Activated CD4-positive, alpha-beta T cell treated with anti-CD3 and anti-CD28 coated beads for 36 hours (primary cell): Measurements from ENCODE around the gene TMEM213. TPM values are rescaled to one million over a fixed set of nuclear protein-coding genes. Genes with fewer than 3 reads are reported as not detected.

ENCODE experiments used
- ATAC-seq: fragments of 200-7000 bp; cut with Tn5 transposase; one replicate; pipeline ENCODE4 v1.10.0; 2021; ENCODE audit warnings: mild to moderate bottlenecking, moderate library complexity
- CTCF ChIA-PET: fragments of 350-600 bp; sonication (Branson Sonifier 250); formaldehyde crosslinking; loops from one replicate; lab custom pipeline; 2021; ENCODE audit warnings: antibody characterized with exemption; lab: Charles Lee
- POLR2A ChIA-PET: fragments of 350-600 bp; sonication (Branson Sonifier 250); formaldehyde crosslinking; loops from one replicate; lab custom pipeline; 2021; ENCODE audit warnings: antibody characterized with exemption, inconsistent platforms; lab: Charles Lee
- DNase-seq: peaks from one replicate; pipeline ENCODE4 v3.0.0-alpha.2; 2020
- H3K27ac Mint-ChIP-seq: one replicate; pipeline ENCODE4 v1.8.0; 2021; ENCODE audit warnings: mixed read lengths
- H3K27me3 Mint-ChIP-seq: one replicate; pipeline ENCODE4 v1.8.0; 2021; ENCODE audit warnings: mixed read lengths
- H3K36me3 Mint-ChIP-seq: one replicate; pipeline ENCODE4 v1.8.0; 2021; ENCODE audit warnings: low read depth, mixed read lengths
- H3K4me1 Mint-ChIP-seq: one replicate; pipeline ENCODE4 v1.8.0; 2021; ENCODE audit warnings: mixed read lengths
- H3K4me3 Mint-ChIP-seq: one replicate; pipeline ENCODE4 v1.8.0; 2021; ENCODE audit warnings: mild to moderate bottlenecking, moderate library complexity, mixed read lengths
- H3K9me3 Mint-ChIP-seq: one replicate; pipeline ENCODE4 v1.8.0; 2021; ENCODE audit warnings: low read depth, mixed read lengths
- intact Hi-C, 2 experiments: fragments of 100-400 bp; cut with DNase I in 1 of 2; cut with micrococcal nuclease in 1 of 2; formaldehyde crosslinking; loops; one replicate each; pipeline versions ENCODE4 v1.14.2 to v1.15.1; 2022 to 2024; cut with DNase I, micrococcal nuclease
- total RNA-seq, 2 experiments: library from RNA; stranded (reverse); gene quantifications; one replicate each; pipeline ENCODE4 v1.2.3, GENCODE V29; 2021

TMEM213 gene
- total RNA-seq, 2 experiments from 2014 or later: not detected

- intact Hi-C loops: loop anchor here (1.0 to 5.0 kb wide), 3 partner anchors 128 to 705 kb away; no protein-coding TSS in a partner anchor
- Mint-ChIP-seq H3K36me3 (no peaks in the 10 kb centered on the region), H3K27me3 (no peaks in the 10 kb centered on the region), H3K4me1 (peaks cover 16% of the 10 kb centered on the region), H3K27ac (no peak overlapping the region), H3K9me3 (no peaks in the 10 kb centered on the region), H3K4me3 (no peak overlapping the region)
- peak; percentile 84 for ATAC-seq
- ChIA-PET CTCF (interaction anchor here (0.6 kb wide), 1 partner anchor 931 kb away, joined by 4 read pairs; no protein-coding TSS in a partner anchor), POLR2A (no interaction called here)
- DNase-seq: peak; percentile 66
Observed at GRCh38 chr7:138865843-138866242, 68.0 kb downstream of the TMEM213 start.

GRCh38 chr7:138866353-138866752 lies 68.6 kb downstream of the TMEM213 start:
- H3K9me3 Mint-ChIP-seq: no peaks in the 10 kb centered on the region
- H3K27me3 Mint-ChIP-seq: no peaks in the 10 kb centered on the region
- no peaks in the 10 kb centered on the region for H3K36me3 Mint-ChIP-seq
- H3K4me3 Mint-ChIP-seq: no peak overlapping the region
- DNase-seq (no peak), ATAC-seq (no peak)
- ChIA-PET CTCF (no interaction called here), POLR2A (no interaction called here)
- peaks cover 16% of the 10 kb centered on the region for H3K4me1 Mint-ChIP-seq
- H3K27ac Mint-ChIP-seq: no peak overlapping the region
- intact Hi-C loops: loop anchor here (1.0 to 5.0 kb wide), 3 partner anchors 128 to 705 kb away; no protein-coding TSS in a partner anchor

GRCh38 chr7:138867744-138868143 lies 70.0 kb downstream of the TMEM213 start:
- ATAC-seq (no peak), DNase-seq (no peak)
- POLR2A ChIA-PET: no interaction called here
- no peaks in the 10 kb centered on the region for H3K36me3 Mint-ChIP-seq
- intact Hi-C loops: loop anchor here in 1 of 2 experiments (5.0 kb wide), 1 partner anchor 200 kb away; no protein-coding TSS in a partner anchor
- CTCF ChIA-PET: no interaction called here
- peaks cover 16% of the 10 kb centered on the region for H3K4me1 Mint-ChIP-seq
- H3K27ac Mint-ChIP-seq: no peak overlapping the region
- no peaks in the 10 kb centered on the region for H3K27me3 Mint-ChIP-seq
- H3K4me3 Mint-ChIP-seq: no peak overlapping the region
- no peaks in the 10 kb centered on the region for H3K9me3 Mint-ChIP-seq

GRCh38 chr7:138868711-138869110 lies 70.9 kb downstream of the TMEM213 start:
- no peaks in the 10 kb centered on the region for H3K27me3 Mint-ChIP-seq
- no peak for DNase-seq
- no peak overlapping the region for H3K27ac Mint-ChIP-seq
- no peaks in the 10 kb centered on the region for H3K36me3 Mint-ChIP-seq
- POLR2A ChIA-PET: interaction anchor here (0.6 kb wide), 1 partner anchor 93 kb away, joined by 3 read pairs; no protein-coding TSS in a partner anchor
- no peak overlapping the region for H3K4me3 Mint-ChIP-seq
- CTCF ChIA-PET: no interaction called here
- ATAC-seq: no peak
- peaks cover 16% of the 10 kb centered on the region for H3K4me1 Mint-ChIP-seq
- intact Hi-C loops: loop anchor here in 1 of 2 experiments (5.0 kb wide), 1 partner anchor 201 kb away; no protein-coding TSS in a partner anchor
- H3K9me3 Mint-ChIP-seq: no peaks in the 10 kb centered on the region

GRCh38 chr7:138869353-138869752 lies 71.6 kb downstream of the TMEM213 start:
- H3K4me1 Mint-ChIP-seq: peaks cover 18% of the 10 kb centered on the region
- no peak overlapping the region for H3K4me3 Mint-ChIP-seq
- no peak overlapping the region for H3K27ac Mint-ChIP-seq
- ChIA-PET CTCF (interaction anchor here (1.1 kb wide), 1 partner anchor 8 kb away, joined by 3 read pairs; no protein-coding TSS in a partner anchor), POLR2A (interaction anchor here (0.6 kb wide), 1 partner anchor 93 kb away, joined by 3 read pairs; no protein-coding TSS in a partner anchor)
- no peaks in the 10 kb centered on the region for H3K9me3 Mint-ChIP-seq
- no peak for DNase-seq
- intact Hi-C loops: loop anchor here in 1 of 2 experiments (5.0 kb wide), 1 partner anchor 202 kb away; no protein-coding TSS in a partner anchor
- ATAC-seq: no peak
- no peaks in the 10 kb centered on the region for H3K27me3 Mint-ChIP-seq
- H3K36me3 Mint-ChIP-seq: no peaks in the 10 kb centered on the region

- DNase-seq (no peak), ATAC-seq (no peak)
- Mint-ChIP-seq H3K4me3 (no peak overlapping the region), H3K27ac (no peak overlapping the region), H3K27me3 (no peaks in the 10 kb centered on the region), H3K9me3 (no peaks in the 10 kb centered on the region), H3K36me3 (no peaks in the 10 kb centered on the region), H3K4me1 (peaks cover 13% of the 10 kb centered on the region)
- CTCF ChIA-PET: interaction anchor here (0.5 to 1.4 kb wide), 7 partner anchors 15 to 764 kb away, joined by 3 to 4 read pairs (median 3); no protein-coding TSS in a partner anchor
- POLR2A ChIA-PET: no interaction called here
- intact Hi-C loops: no loop called here
Observed at GRCh38 chr7:138871065-138871813, 73.4 kb downstream of the TMEM213 start.

- DNase-seq (no peak), ATAC-seq (no peak)
- Mint-ChIP-seq H3K9me3 (no peaks in the 10 kb centered on the region), H3K27ac (no peak overlapping the region), H3K4me3 (no peak overlapping the region), H3K4me1 (peaks cover 18% of the 10 kb centered on the region), H3K36me3 (no peaks in the 10 kb centered on the region), H3K27me3 (no peaks in the 10 kb centered on the region)
- ChIA-PET CTCF (interaction anchor here (1.1 to 1.4 kb wide), 3 partner anchors 15 to 133 kb away, joined by 3 to 4 read pairs (median 3); no protein-coding TSS in a partner anchor), POLR2A (no interaction called here)
- intact Hi-C loops: no loop called here
Observed at GRCh38 chr7:138871814-138872090, 74.0 kb downstream of the TMEM213 start.

- Mint-ChIP-seq H3K4me3 (no peak overlapping the region), H3K27ac (no peak overlapping the region), H3K27me3 (no peaks in the 10 kb centered on the region), H3K9me3 (no peaks in the 10 kb centered on the region), H3K36me3 (no peaks in the 10 kb centered on the region), H3K4me1 (peaks cover 19% of the 10 kb centered on the region)
- ChIA-PET CTCF (interaction anchor here (1.1 to 1.4 kb wide), 3 partner anchors 14 to 134 kb away, joined by 3 to 4 read pairs (median 3); no protein-coding TSS in a partner anchor), POLR2A (interaction anchor here (0.7 kb wide), 1 partner anchor 304 kb away, joined by 7 read pairs; no protein-coding TSS in a partner anchor)
- ATAC-seq (no peak), DNase-seq (no peak)
- intact Hi-C loops: no loop called here
Observed at GRCh38 chr7:138872576-138872975, 74.8 kb downstream of the TMEM213 start.

- ChIA-PET POLR2A (no interaction called here), CTCF (no interaction called here)
- Mint-ChIP-seq H3K27me3 (no peaks in the 10 kb centered on the region), H3K9me3 (no peaks in the 10 kb centered on the region), H3K4me1 (peaks cover 22% of the 10 kb centered on the region), H3K36me3 (no peaks in the 10 kb centered on the region), H3K27ac (no peak overlapping the region), H3K4me3 (no peak overlapping the region)
- no peak for ATAC-seq
- intact Hi-C loops: no loop called here
- no peak for DNase-seq
Observed at GRCh38 chr7:138873220-138873892, 75.6 kb downstream of the TMEM213 start.

GRCh38 chr7:138875794-138876193 lies 78.0 kb downstream of the TMEM213 start:
- H3K4me1 Mint-ChIP-seq: peaks cover 22% of the 10 kb centered on the region
- no peaks in the 10 kb centered on the region for H3K27me3 Mint-ChIP-seq
- H3K9me3 Mint-ChIP-seq: no peaks in the 10 kb centered on the region
- H3K36me3 Mint-ChIP-seq: no peaks in the 10 kb centered on the region
- ATAC-seq (peak; percentile 98), DNase-seq (peak; percentile 80)
- ChIA-PET CTCF (interaction anchor here (1.1 to 3.2 kb wide), 2 partner anchors 10 to 28 kb away, joined by 3 to 30 read pairs; no protein-coding TSS in a partner anchor), POLR2A (interaction anchor here (0.7 kb wide), 1 partner anchor 883 kb away, joined by 4 read pairs; no protein-coding TSS in a partner anchor)
- intact Hi-C loops: loop anchor here (1.0 to 5.0 kb wide), 4 partner anchors 123 to 413 kb away; partner anchors contain the start of gene TRIM24 (in 1 of the 2)
- no peak overlapping the region for H3K4me3 Mint-ChIP-seq
- H3K27ac Mint-ChIP-seq: no peak overlapping the region

GRCh38 chr7:138876326-138876725 lies 78.5 kb downstream of the TMEM213 start:
- H3K4me1 Mint-ChIP-seq: peaks cover 22% of the 10 kb centered on the region
- H3K9me3 Mint-ChIP-seq: no peaks in the 10 kb centered on the region
- ChIA-PET POLR2A (no interaction called here), CTCF (interaction anchor here (0.6 to 3.2 kb wide), 4 partner anchors 9 to 111 kb away, joined by 3 to 30 read pairs (median 3); no protein-coding TSS in a partner anchor)
- ATAC-seq (no peak), DNase-seq (no peak)
- no peaks in the 10 kb centered on the region for H3K27me3 Mint-ChIP-seq
- no peaks in the 10 kb centered on the region for H3K36me3 Mint-ChIP-seq
- intact Hi-C loops: loop anchor here (1.0 to 5.0 kb wide), 4 partner anchors 124 to 414 kb away; partner anchors contain the start of gene TRIM24 (in 1 of the 2)
- H3K4me3 Mint-ChIP-seq: no peak overlapping the region
- no peak overlapping the region for H3K27ac Mint-ChIP-seq
